GM10266 (cell line): ENCODE data around the gene SPATA31C2.

Source experiments
- DNase-seq: peaks from one replicate; pipeline ENCODE4 v3.0.0; 2012; ENCODE audit errors: extremely low spot score
- TF ChIP-seq, protein P1 (sequence below): IDR thresholded peaks from 2 replicates; pipeline ENCODE4 v1.5.1; 2012; ENCODE audit warnings: mild to moderate bottlenecking, low read depth; ENCODE audit not compliant: control insufficient read depth, insufficient read depth; ENCODE audit errors: missing control alignments

The SPATA31C2 gene

DNA sequence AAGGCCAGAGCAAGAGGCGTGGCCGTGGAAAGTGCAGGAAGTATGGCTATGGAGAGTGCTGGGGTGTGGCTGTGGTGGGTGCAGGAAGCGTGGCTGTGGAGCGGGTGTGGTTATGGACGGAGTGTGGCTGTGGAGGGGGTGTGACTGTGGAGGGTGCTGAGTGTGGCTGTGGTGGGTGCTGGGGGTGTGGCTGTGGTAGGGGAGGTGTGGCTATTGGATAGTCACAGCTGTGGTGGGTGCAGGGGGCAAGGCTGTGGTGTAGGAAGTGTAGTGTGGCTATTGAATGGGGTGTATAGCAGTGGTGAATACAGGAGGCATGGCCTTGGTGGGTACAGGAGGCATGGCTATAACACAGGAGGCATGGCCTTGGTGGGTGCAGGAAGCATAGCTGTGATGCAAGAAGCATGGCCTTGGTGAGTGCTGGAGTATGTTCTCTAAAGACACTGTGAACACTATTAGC lies 40.8 kb upstream of the SPATA31C2 start:
- no peak for DNase-seq
- TF ChIP-seq, protein P1, sequence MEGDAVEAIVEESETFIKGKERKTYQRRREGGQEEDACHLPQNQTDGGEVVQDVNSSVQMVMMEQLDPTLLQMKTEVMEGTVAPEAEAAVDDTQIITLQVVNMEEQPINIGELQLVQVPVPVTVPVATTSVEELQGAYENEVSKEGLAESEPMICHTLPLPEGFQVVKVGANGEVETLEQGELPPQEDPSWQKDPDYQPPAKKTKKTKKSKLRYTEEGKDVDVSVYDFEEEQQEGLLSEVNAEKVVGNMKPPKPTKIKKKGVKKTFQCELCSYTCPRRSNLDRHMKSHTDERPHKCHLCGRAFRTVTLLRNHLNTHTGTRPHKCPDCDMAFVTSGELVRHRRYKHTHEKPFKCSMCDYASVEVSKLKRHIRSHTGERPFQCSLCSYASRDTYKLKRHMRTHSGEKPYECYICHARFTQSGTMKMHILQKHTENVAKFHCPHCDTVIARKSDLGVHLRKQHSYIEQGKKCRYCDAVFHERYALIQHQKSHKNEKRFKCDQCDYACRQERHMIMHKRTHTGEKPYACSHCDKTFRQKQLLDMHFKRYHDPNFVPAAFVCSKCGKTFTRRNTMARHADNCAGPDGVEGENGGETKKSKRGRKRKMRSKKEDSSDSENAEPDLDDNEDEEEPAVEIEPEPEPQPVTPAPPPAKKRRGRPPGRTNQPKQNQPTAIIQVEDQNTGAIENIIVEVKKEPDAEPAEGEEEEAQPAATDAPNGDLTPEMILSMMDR, result no peak

DNA sequence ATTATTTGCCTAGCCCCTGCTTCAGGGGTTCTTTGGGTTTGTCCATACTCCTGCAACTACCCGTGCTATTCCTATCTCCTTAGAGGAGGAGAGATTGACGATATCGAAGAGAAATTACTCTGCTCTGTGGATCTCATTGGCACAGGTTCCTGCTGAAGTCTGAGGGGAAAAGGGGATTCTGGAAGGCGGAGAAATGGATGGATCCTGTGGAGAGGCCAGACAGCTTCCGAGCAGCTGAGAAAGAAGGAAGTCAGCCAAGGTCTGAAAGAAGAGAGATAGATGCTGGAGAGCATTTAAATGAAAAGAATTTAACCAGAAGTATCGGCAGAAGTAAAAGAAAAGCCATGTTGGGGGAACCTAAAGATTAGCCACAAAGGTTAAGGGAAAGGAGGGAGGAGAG lies 40.4 kb upstream of the SPATA31C2 start:
- DNase-seq, result no peak
- TF ChIP-seq, protein P1, result no peak

DNA sequence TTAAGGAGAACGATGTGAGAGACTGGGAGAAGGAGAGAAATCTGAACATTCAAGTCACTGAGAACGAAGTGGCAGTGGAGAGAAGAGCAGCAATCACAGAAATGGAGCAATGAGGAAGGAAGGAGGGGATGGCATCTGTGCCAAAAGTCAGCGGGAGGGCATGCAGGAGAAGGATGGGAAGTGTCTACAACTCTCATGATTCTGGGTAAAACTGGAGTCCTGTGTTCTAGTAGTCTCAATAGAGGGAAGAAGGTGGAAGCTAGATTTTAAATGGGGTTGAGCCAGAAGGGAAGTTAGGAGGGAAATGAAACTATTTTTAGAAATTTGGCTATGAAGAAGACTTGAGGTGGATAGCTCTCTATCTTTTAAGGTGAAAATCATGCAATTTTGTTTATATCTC lies 39.1 kb upstream of the SPATA31C2 start:
- DNase-seq, result no peak
- TF ChIP-seq, protein P1, result no peak

DNA sequence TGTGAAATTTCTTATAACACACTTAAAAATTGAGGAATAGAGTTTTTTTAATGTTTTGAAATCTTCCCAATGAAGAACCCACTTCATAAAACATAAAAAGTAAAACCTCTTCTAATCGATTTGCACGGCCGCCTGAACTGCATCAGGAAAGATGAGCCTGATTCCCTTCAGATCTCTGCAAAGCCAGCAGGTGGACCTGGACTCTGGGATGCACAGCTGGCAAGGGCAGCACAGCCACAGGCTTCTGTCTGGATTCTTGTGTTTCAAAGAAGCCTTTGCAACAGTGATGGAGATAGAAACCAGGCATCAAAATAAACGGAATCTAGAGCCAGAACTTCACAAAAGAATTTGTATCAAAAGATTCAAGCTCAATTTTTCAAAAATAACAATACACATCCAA lies 36.0 kb upstream of the SPATA31C2 start:
- DNase-seq, result no peak

DNA sequence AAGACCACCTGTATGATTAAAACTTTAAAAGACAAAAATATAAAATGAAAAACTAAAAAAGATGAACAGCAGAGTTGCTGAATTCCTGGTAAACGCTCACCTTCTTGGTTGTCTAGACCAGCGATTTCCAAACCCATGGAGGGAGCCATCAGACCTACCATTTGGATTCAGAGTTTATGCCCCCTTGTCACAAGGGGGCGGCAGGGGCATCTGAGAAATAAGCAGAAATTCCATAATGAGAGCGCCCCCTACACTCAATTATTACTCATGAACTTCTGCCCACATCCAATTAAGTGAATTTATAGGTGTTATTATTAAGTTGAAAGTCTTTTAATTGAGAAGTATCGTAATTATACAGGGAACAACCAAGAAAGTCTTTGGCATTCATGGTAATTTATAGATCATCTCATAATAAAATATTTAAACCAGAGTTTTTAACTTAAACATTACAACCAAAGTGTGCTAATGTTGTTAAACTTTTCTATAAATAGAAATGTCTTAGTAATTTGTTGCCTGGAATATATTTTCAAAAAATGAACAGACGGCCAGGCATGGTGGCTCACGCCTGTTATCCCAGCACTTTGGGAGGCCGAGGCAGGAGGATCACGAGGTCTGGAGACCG lies 35.2 kb upstream of the SPATA31C2 start:
- DNase-seq, result peak; percentile 14
- TF ChIP-seq, protein P1, result peak; percentile 46

More for the DNA sequence above, 36.0 kb upstream of the SPATA31C2 start:
- TF ChIP-seq, protein P1, result no peak

DNA sequence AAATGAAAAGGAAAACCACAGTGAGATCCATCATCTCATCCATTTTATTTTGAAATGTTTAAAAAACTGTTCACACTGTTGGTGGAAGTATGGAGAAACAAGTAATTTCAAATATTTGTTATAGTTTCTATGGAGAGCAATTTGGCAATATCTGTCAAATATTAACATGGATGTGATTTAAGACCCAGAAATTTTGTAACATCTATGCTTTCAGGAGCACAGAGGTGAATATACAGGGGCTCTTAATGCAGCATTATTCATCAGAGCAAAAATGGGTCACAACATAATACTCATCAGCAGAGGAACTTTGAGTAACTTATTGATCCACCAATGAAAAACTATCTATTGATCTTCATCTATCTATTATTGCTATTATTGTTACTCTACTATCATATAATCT lies 31.4 kb upstream of the SPATA31C2 start:
- DNase-seq, result no peak
- TF ChIP-seq, protein P1, result no peak

DNA sequence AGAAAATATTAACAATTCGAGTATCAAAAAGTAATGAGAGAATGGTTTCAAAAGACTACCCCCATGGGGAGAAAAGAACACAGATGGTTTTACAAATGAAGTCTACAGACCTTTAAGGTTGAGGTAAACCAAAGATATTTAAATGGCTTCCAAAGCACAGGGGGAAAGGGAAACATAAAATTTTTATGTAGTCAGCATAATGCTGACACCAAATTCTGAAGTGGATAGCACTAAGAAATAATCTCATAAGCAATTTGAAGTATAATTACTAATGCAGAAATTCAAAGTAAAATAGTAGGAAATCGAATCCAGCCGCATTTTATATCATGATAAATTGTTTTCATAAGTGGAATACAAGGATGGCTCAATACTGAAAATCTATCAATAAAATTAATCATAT lies 30.3 kb upstream of the SPATA31C2 start:
- DNase-seq, result no peak
- TF ChIP-seq, protein P1, result no peak
